ACHN (cell line): ENCODE data around the gene SH3BP5.

Source experiments
- DNase-seq: peaks from one replicate; pipeline ENCODE4 v3.0.0-alpha.2; 2015
- in situ Hi-C: cut with HindIII; loops from 2 replicates; pipeline ENCODE4 v1.10.0; 2017; ENCODE audit warnings: low sequenced_read_pairs, low pct_ligation_motif_present, low pct_unique_long_range_greater_than_20kb

Gene SH3BP5

DNA sequence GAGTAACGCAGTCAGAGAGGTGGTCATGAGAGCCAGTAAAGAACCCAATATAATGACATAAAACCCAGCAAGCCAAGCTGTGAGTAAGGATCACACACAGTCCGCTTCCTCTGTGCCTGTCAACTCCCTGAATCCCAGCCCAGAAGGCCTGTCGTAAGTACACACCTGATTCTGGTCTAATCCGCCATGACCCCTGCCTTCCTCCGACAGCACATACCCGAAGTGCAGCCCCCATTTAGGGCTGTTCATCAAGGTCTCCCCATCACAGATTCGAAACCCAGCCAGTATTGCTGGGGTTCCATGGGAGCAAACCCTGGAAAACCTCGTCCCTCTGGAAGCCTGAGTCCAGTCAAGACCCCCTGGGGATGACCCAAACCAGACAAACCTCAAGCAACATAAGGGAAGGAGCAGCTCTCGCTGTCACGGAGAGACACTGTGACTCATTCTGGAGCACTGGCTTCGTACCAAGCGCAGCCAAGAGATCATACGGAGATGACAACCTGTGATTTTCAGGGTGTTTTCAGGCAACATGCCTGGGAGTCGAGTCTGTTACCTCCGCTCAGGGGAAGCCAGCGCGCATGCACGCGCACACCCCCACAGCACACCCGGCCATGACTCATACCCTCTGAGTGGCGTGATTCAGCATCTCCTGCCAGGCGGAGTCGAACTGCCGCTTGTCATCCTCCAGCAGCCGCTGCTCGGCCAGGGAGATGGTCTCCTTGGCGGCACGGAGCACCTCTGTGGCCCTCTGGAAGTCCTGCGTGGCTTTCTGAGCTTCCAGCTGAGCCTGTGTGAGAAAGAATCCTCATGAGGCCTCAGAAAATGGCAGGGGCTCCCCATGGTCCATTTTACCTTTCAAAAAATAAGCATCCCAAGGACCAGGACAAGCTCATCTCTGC, 63.0 kb downstream of the SH3BP5 start:
- peak; percentile 93 for DNase-seq
- in situ Hi-C loops: no loop called here

- in situ Hi-C loops: no loop called here
These were observed 64.3 kb downstream of the SH3BP5 start for GRCh38 chr3:15268033-15268631.

DNA sequence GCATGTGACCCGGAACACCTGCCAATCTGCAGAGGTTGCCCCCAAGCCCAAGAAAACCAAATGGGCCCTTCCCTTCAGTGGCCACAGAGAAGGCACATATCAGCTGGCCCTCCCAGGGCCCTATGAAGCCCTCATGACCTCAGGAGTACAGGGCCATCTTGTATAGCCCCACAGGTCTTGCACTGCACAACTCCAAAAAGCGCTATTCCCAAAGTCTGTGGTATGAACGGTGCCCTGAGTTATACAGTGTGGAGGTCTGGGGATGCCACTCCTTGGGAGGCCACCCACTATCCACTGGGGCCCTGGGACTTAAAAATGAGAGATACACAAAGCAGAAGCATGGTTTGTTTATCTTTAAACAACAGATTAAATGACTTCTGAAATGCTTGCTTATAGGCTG, 64.9 kb downstream of the SH3BP5 start:
- no peak for DNase-seq
- in situ Hi-C loops: no loop called here

More at GRCh38 chr3:15268033-15268631, 64.3 kb downstream of the SH3BP5 start:
- peak; percentile 80 for DNase-seq

DNA sequence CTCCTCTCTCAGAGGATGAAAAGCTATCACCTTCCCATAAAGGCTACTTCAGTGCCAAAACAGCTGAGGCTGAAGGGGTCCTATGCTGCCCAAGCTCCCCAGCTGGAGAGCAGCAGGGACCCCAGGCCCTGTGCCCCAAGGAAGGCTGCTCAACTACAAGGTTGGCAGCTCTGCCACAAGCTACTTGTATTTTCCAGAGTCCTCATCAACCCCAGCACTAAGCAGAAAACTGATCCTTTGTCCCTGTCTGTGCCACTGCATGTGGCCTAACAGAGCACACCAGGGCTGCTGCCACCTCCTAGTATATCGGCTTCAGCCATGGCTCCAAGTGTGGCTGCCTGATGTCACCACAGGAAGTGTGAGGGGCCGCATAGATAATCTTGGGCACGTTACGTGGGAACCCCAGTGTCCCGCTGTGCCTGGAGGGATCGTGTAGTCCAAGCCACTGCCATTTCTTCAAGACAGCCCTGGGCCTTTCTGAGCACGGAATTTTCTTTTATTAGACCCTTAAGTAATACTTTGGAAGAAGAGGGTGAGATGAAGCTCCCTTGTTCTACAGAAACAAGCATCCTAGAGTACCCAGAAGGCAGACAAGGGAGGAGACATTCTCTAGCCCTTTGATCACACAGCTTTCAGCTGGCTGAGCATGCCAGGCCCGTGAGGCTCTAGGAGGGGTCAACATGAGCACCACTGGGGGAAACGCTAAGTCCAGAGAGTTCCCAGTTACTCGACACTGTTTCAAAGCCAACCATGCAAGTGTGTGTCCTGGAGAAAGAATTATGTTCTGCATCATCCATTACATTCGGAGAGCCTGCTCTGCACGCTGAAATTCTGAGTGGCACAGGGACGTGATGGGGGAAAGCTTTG, 65.6 kb downstream of the SH3BP5 start:
- in situ Hi-C loops: no loop called here
- no peak for DNase-seq

DNA sequence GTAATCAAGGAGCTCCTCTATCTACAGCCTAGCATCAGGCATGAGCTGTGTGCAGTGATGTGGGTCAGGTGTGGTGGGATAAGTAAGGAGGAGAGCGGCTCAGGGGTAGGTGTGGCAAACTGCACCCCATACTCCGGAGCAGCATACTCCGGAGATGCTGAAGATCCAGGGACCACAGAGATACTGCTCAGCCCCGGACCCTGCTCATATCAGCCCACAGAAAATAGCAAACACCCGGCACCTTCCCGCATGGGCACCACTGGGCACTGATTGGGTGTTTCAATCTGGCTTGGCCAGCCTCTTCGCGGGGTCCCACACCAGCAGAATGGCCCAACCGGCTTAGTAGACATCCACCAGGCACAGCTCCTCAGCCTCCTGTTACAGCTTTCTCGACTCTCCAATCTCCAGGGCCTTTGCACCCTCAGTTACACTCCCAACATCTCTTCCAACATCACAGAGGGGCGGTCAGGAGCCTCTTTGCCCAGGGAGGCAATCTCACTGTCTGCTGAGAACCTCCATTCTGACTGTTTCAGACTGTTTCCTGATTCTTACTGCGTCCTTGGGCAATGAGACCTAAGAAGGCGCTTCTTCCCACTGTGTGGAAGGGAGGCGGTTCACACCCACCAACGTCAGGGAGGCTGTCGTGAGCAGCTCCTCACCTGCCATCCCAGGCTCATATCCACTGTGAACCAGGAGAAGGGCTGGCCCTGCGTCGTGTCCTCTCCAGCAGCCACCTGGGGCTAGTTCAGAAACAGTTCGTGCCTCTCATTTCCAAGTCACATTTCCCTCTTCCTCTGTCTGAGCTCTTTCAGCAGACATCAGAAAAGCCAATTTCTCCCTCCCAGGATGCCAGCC, 66.5 kb downstream of the SH3BP5 start:
- no peak for DNase-seq
- in situ Hi-C loops: no loop called here

- in situ Hi-C loops: no loop called here
These were observed 67.9 kb downstream of the SH3BP5 start for GRCh38 chr3:15264486-15264885.

GRCh38 chr3:15263926-15264325, 68.5 kb downstream of the SH3BP5 start:
- DNase-seq: no peak
- in situ Hi-C loops: no loop called here

More at GRCh38 chr3:15264486-15264885, 67.9 kb downstream of the SH3BP5 start:
- no peak for DNase-seq

- in situ Hi-C loops: no loop called here
- DNase-seq: no peak
These were observed 69.3 kb downstream of the SH3BP5 start for GRCh38 chr3:15263120-15263519.

GRCh38 chr3:15262021-15262420, 70.4 kb downstream of the SH3BP5 start:
- in situ Hi-C loops: no loop called here
- no peak for DNase-seq

DNA sequence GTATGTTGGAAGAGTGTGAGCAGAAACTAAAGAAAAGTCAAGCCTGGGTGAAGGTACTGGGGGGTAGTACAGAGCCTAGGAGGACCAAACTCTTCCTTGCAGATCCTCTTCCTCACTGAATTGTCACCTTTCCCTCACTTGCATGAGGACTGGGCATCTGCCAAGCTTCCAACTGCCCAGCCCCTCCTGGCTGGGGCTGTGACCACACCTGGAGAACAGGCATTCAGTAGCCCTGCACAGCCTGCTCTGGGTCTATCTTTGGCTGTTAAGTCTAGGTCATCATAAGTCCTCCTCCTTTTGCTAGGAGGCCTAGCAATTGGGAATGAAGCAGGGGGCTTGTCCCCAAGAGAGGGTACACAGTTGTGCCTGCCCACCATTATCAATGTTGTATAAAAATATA, 71.1 kb downstream of the SH3BP5 start:
- DNase-seq: no peak
- in situ Hi-C loops: no loop called here

- in situ Hi-C loops: no loop called here
These were observed 71.9 kb downstream of the SH3BP5 start for GRCh38 chr3:15260531-15260930.

GRCh38 chr3:15258720-15259119, 73.7 kb downstream of the SH3BP5 start:
- no peak for DNase-seq
- in situ Hi-C loops: no loop called here

More at GRCh38 chr3:15260531-15260930, 71.9 kb downstream of the SH3BP5 start:
- DNase-seq: no peak

DNA sequence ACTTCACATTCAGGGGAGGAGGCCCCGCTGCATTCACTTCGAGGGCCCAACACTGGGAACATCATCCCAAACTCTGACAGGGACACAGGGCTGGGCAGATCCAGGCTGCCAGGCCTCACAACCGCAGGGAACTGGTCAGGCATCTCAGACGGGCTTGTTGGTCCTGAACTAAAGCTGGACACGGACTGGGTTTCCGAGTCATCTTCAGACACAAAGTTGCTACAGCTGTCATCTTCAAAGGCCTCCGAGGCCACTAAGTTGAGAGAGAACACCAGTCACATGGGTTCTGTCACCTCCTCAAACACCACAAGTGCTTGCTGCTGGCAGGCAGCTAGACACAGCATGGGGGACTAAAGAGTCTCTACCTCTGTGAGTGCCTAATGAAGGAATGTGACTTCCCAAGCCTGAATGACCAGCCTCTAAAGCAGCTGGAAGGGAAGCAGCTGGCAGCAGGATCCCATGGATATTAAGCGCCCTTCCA, 75.5 kb downstream of the SH3BP5 start:
- no peak for DNase-seq
- in situ Hi-C loops: no loop called here

DNA sequence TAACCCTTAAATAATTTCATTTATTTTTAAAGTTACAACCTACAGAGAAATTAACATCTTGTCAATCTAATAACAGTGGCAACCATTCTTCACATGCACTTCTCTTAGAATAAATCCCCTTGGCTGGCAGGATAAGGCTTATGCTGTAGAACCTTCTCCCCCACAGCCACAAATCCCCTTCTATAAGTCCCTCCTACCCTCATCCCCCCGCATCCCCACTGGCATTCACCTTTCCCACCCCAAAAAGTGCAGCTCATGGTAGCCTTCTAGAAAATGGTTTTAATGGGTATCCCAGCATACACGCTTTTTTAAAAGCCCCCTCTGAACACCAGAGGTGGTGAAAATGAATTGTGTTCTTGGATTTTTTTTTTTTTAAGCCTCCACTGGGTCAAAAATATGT, 77.2 kb downstream of the SH3BP5 start:
- no peak for DNase-seq
- in situ Hi-C loops: no loop called here

DNA sequence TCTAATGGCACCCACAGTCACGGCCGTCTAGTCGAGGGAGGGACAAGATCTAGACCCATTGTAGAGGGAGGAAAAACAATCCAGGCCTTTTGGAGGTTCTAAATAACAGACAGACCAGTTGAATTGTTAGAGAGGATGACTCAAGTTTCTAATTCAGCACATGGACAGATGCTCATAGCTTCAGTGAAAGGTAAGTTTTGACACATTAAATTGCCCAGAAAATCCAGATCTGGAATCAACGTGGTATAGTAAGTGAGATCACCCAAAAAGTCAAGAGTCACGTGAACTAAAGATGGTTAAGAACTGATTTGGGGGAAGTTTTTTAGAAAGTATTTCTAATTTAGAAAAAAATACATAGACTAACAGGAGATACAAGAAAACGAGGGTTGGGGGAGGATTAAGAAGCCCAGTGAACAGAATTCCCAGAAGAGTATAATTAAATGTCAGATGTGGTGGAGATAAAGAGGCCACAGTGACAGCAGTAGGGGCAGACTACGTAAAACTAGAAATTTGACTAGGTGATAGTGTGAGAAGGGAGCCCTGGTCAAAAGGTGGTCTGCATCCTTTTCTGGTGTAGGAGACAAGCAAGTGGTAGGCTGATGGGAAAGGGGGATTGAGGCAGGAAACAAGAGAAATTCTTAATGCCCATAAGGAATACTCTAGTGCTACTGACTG, 79.2 kb downstream of the SH3BP5 start:
- DNase-seq: no peak
- in situ Hi-C loops: no loop called here

DNA sequence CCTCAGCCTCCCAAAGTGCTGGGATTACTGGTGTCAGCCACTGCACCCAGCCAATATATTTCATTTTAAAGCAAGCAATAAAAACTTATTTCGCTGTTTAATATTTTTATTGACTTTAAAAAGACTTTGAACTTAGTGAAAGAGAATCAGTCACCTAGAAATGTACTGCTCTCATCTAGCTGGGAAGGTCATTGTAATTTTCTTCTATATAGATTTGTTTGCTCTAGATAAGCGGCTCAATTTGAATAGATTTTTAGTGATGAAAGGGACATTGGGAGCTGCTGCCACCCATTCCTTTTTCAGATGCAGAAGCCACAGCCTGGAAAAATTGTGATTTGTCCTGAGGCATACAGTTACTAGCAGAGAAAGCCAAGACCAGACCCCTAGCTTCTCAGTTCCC, 86.2 kb downstream of the SH3BP5 start:
- in situ Hi-C loops: no loop called here
- no peak for DNase-seq

GRCh38 chr3:15243822-15244482, 88.4 kb downstream of the SH3BP5 start:
- no peak for DNase-seq
- in situ Hi-C loops: no loop called here
